Large intestine (tissue), 3 donors: ENCODE results near the gene CDH20. TPM values are rescaled to one million over a fixed set of nuclear protein-coding genes. Genes with fewer than 3 reads are reported as not detected.

Experiments
- DNase-seq, 2 donors: peaks; one replicate each; pipeline versions ENCODE4 v3.0.0 to v3.0.0-alpha.2; 2013
- H3K27ac ChIP-seq: one replicate; pipeline ENCODE4 v1.5.1; 2013; ENCODE audit warnings: low read length
- H3K27me3 ChIP-seq: 2 replicates; pipeline ENCODE4 v1.6.1; 2013; ENCODE audit warnings: low read length; ENCODE audit not compliant: control insufficient read depth, insufficient read depth
- H3K36me3 ChIP-seq: 2 replicates; pipeline ENCODE4 v1.6.1; 2013; ENCODE audit warnings: low read length; ENCODE audit not compliant: control insufficient read depth, insufficient read depth
- H3K4me1 ChIP-seq: one replicate; pipeline ENCODE4 v1.6.1; 2013; ENCODE audit warnings: low read length; ENCODE audit not compliant: control insufficient read depth, insufficient read depth
- H3K4me3 ChIP-seq: one replicate; pipeline ENCODE4 v1.5.1; 2013; ENCODE audit warnings: low read length
- H3K9me3 ChIP-seq: one replicate; pipeline ENCODE4 v1.6.1; 2013; ENCODE audit warnings: mild to moderate bottlenecking, low read depth, low read length, moderate library complexity; ENCODE audit not compliant: control insufficient read depth
- WGBS: methylation state at CpG from one replicate; pipeline ENCODE4 v1.1.5; 2013; ENCODE audit warnings: low lambda C conversion rate; ENCODE audit not compliant: insufficient coverage; 5-methylcytosine and 5-hydroxymethylcytosine counted together
- polyA plus RNA-seq: library from polyadenylated mRNA; unstranded; fragments of 120-200 nt; gene quantifications from one replicate; pipeline ENCODE4 v1.2.1, GENCODE V29; 2013

The CDH20 gene
- polyA plus RNA-seq, 1 donor: 0.22 TPM

DNA sequence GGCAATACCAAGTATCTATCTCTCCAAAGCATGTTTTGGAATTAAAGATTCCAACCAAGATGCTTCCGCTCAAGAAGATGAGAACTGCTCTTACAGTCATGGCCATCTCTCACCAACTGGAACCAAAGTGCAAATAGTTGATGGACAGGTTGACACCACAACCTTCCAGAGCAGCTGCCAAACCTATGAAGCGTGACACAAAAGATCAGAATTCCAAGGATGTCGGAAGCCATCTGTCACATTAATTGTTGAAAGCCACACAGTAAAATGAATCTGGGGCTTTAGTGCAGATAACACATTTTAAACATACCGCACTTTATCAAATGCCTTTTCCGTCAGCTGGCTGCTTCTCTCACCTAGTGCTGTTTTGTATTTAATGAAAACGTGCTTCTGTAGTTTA lies 195.7 kb downstream of the CDH20 start:
- no peaks in the 10 kb centered on the region for H3K27me3 ChIP-seq
- H3K4me3 ChIP-seq: no peak overlapping the region
- no peaks in the 10 kb centered on the region for H3K36me3 ChIP-seq
- DNase-seq: no peak
- no peaks in the 10 kb centered on the region for H3K4me1 ChIP-seq
- WGBS: 64% methylated on average over 4 of the region's 6 CpGs
- H3K27ac ChIP-seq: no peak overlapping the region
- no peaks in the 10 kb centered on the region for H3K9me3 ChIP-seq

DNA sequence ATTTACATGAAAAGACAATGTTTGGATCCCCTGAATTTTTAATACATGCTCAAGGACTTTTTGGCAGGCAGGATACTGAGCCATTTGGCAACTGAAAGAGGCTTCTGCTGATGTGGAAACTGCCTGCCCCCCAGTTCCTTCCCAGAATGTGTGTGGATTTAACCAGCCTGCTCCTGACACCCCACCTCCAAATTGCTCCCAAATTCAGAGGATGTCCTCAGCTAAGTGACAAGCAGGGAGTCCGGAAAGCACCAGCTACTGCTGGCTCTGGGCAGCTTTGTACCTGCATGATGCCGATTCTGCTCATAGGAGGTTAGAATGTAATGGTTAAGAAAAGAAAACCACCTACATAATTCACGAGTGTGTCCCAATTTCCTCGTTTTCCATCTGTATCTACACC lies 197.5 kb downstream of the CDH20 start:
- Histone ChIP-seq H3K27me3 (no peaks in the 10 kb centered on the region), H3K4me3 (no peak overlapping the region), H3K4me1 (no peaks in the 10 kb centered on the region), H3K36me3 (no peaks in the 10 kb centered on the region), H3K9me3 (no peaks in the 10 kb centered on the region), H3K27ac (no peak overlapping the region)
- DNase-seq: no peak
- whole genome bisulfite sequencing: no CpG with 5 or more reads among the region's 4 CpGs

DNA sequence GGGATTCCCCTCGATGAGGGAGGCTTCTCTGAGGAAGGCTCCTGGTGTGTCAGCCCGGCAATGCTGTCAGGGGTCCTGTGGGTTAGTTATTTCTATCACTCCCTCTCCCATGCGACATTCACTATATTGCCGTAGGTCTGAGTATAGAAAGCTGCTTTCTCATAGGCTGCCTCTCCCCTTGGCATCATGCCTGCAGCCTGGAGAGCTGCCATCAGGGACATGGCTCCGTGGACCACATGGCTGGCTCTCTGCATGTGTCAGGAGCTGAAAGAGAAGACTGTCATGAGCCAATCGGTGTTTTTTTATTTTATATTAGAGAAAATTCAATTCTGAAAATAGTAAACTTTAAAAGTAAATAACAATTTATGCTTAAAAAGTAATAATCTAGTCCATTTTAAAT lies 198.0 kb downstream of the CDH20 start:
- WGBS: no CpG with 5 or more reads among the region's 6 CpGs
- H3K36me3 ChIP-seq: no peaks in the 10 kb centered on the region
- no peaks in the 10 kb centered on the region for H3K27me3 ChIP-seq
- H3K4me3 ChIP-seq: no peak overlapping the region
- H3K4me1 ChIP-seq: no peaks in the 10 kb centered on the region
- no peak for DNase-seq
- H3K9me3 ChIP-seq: no peaks in the 10 kb centered on the region
- H3K27ac ChIP-seq: no peak overlapping the region

DNA sequence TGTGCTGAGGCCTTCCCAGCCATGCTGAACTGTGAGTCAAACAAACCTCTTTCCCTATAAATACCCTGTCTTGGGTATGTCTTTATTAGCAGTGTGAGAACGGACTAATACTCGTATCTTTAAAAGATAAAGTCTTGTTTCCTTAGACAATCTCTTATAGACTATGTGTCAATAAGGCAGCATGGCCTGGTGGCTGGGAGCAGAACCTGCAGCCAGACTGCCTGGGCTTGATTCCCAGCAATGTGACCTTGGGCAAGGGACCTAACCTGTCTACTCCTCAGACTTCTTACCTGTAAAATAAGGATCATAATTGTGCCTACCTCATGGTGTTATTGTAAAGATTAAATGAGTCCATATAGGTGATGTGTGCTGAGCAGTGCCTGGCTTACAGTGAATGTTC lies 198.7 kb downstream of the CDH20 start:
- DNase-seq: no peak
- no peaks in the 10 kb centered on the region for H3K9me3 ChIP-seq
- H3K27me3 ChIP-seq: no peaks in the 10 kb centered on the region
- H3K36me3 ChIP-seq: no peaks in the 10 kb centered on the region
- H3K27ac ChIP-seq: no peak overlapping the region
- H3K4me3 ChIP-seq: no peak overlapping the region
- H3K4me1 ChIP-seq: no peaks in the 10 kb centered on the region
- 18% methylated on average over 2 of the region's 2 CpGs for WGBS

DNA sequence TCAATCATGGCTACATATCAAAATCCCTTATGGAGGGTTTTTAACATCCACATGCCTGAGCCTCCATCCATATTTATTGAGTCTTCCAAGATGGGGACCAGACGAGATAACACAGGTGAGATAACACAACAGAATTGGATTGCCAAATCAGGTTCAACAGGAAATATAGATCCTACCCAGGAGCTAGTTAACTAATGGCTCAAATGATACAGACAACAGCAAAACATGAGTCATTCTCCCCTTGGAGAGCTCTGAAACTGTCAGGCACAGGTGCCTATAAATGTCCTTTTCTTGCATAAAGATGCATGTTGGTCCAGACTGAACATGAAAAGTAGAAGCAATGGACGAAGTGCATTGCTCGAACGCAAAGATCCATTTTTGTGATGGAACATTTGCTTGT lies 202.2 kb downstream of the CDH20 start:
- Histone ChIP-seq H3K4me3 (no peak overlapping the region), H3K36me3 (no peaks in the 10 kb centered on the region), H3K27ac (no peak overlapping the region), H3K4me1 (no peaks in the 10 kb centered on the region), H3K9me3 (no peaks in the 10 kb centered on the region), H3K27me3 (peaks cover 2% of the 10 kb centered on the region)
- WGBS: 93% methylated on average over 3 of the region's 4 CpGs
- DNase-seq: no peak

DNA sequence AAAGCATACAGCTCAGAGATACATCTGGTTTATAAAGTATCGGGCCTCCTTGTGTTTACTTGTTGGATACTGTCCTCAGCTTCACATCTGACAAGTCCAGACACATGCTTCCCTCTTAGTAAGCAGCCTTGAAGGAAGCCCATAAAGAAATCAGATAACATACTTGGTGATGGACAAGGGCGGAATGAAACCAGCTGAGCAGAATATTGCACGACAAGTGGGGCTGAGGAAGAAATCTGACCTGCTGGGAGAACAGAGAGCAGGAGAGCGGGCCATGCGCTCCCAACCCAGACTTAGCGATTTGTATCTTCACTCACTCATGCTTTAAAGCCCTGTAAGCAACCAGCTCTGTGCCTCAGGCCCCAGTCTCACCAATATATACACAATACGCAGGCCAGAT lies 208.4 kb downstream of the CDH20 start:
- DNase-seq: no peak
- H3K27me3 ChIP-seq: peaks cover 2% of the 10 kb centered on the region
- no peaks in the 10 kb centered on the region for H3K9me3 ChIP-seq
- H3K27ac ChIP-seq: no peak overlapping the region
- H3K36me3 ChIP-seq: no peaks in the 10 kb centered on the region
- 83% methylated on average over 3 of the region's 7 CpGs for WGBS
- no peaks in the 10 kb centered on the region for H3K4me1 ChIP-seq
- H3K4me3 ChIP-seq: no peak overlapping the region

DNA sequence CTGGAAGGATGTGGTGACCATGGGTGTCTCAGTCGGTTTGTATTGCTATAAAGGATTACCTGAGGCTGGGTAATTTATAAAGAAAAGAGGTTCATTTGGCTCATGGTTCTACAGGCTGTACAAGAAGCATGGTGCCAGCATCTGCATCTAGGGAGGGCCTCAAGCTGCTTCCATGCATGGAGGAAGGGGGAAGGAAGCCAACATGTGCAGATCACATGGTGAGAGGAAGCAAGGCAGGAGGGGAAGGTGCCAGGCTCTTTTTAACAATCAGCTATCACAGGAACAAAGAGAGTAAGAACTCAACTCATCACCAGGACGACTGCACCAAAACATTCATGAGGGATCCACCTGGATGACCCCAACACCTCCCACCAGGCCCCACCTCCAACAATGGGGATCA lies 209.4 kb downstream of the CDH20 start:
- Histone ChIP-seq H3K4me3 (no peak overlapping the region), H3K27me3 (peaks cover 2% of the 10 kb centered on the region), H3K36me3 (no peaks in the 10 kb centered on the region), H3K27ac (no peak overlapping the region), H3K4me1 (no peaks in the 10 kb centered on the region), H3K9me3 (no peaks in the 10 kb centered on the region)
- no peak for DNase-seq
- no CpG with 5 or more reads among the region's 2 CpGs for WGBS

DNA sequence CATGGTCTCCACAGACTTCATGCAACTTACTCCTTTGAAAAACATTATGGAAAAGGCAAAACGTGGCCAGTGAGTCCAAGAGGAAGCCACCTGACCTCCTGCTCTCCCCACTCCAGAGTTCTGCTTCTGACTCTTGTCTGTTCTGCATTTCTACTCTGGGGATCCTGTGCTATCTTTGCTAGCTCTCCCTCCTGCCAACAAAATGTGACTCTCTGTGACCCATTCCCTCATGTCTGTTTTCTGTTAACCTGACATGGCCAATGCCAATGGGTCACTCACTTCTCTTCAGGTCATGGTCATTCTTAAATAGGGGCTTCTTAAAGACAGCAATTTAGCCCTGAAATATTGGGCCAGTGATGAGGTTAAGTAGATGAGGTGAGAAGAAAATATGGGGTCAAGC lies 210.3 kb downstream of the CDH20 start:
- no peak overlapping the region for H3K4me3 ChIP-seq
- no peak overlapping the region for H3K27ac ChIP-seq
- no peaks in the 10 kb centered on the region for H3K9me3 ChIP-seq
- H3K27me3 ChIP-seq: no peaks in the 10 kb centered on the region
- no peaks in the 10 kb centered on the region for H3K36me3 ChIP-seq
- H3K4me1 ChIP-seq: no peaks in the 10 kb centered on the region
- no peak for DNase-seq
- WGBS: no CpG with 5 or more reads among the region's 1 CpG

DNA sequence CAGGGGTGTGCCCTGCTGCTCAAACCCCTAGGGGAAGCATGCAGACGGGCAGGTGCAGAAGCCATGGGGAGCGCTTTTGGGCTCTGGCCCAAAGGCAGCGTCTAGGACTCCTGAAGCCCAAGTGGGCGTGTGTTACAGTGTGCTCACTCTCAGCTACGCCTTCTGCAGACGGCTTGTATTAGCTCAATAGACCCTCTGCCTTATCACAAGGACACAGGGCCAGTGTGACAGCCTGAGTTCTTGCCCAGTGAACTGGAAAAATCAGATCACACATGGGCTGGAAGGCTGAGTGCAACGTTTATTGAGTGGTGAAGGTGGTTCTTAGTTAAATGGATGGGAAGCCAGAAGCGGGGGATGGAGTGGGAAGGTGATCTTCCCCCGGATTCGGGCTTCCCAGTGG lies 210.9 kb downstream of the CDH20 start:
- no peak overlapping the region for H3K27ac ChIP-seq
- no peaks in the 10 kb centered on the region for H3K4me1 ChIP-seq
- no peak overlapping the region for H3K4me3 ChIP-seq
- no peak for DNase-seq
- H3K27me3 ChIP-seq: no peaks in the 10 kb centered on the region
- WGBS: 20% methylated on average over 1 of the region's 10 CpGs
- H3K9me3 ChIP-seq: no peaks in the 10 kb centered on the region
- H3K36me3 ChIP-seq: no peaks in the 10 kb centered on the region

DNA sequence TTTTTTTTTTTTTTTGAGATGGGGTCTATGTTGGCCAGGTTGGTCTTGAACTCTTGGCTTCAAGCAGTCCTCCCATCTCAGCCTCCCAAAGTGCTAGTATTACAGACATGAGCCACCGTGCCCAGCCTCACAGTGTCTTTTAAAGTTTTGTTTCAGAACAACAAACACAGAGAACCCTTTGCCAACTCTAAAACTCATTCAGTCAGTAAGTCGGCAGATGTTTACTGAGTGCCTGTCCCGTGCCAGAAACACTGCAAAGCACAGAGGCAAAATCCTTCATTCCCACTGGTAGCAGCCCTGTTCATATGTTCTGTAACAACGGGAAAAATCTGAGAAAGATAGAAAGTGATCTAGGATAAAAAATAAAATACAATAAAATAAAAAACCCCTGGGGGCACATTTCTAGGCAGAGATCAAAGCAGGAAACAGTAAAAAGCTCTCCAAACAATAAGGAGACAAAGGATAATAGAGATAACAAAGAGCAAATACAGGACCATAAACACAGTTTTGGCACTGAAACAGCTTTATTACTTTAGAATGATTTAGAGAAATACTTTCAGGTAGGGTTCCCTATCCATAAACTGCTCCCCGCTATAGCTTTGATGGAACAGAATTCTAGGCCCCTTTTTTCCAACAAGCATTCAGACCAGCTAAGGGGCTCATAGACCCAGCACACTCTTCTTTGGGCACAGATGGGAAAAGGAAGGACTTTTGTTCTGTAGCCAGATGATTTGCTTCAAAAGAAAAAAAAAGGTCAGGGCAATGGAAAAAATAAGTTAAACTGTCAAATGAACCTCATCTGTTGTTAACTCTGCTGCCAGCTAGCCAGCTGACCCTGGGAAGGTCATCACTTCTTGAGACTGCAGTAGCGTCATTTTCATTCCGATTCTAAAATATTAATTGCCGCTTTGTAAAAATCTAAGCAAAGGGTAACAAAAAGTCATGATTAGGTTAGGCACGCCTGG lies 212.3 kb downstream of the CDH20 start:
- no peaks in the 10 kb centered on the region for H3K9me3 ChIP-seq
- H3K36me3 ChIP-seq: no peaks in the 10 kb centered on the region
- H3K27me3 ChIP-seq: no peaks in the 10 kb centered on the region
- no peak overlapping the region for H3K4me3 ChIP-seq
- WGBS: 60% methylated on average over 5 of the region's 9 CpGs
- no peak overlapping the region for H3K27ac ChIP-seq
- DNase-seq: no peak
- H3K4me1 ChIP-seq: no peaks in the 10 kb centered on the region

DNA sequence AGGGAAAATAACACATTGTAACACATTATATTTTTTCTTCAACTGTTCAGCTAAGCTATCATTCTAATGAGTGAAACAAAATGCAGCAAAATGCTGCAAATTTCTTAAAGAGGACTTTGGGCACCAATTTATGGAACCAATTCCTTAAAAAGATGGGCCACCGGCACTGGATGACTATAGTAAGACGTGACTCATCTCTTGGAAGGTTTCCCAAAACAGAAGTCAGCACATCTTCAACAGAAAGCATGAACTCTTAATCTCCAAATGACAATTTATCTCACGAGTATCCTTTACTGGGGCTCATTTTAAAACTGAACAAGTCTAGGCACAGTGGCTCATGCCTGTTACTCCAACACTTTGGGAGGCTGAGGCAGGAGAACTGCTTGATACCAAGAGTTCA lies 213.4 kb downstream of the CDH20 start:
- Histone ChIP-seq H3K27ac (no peak overlapping the region), H3K4me1 (no peaks in the 10 kb centered on the region), H3K27me3 (no peaks in the 10 kb centered on the region), H3K36me3 (no peaks in the 10 kb centered on the region), H3K9me3 (no peaks in the 10 kb centered on the region), H3K4me3 (no peak overlapping the region)
- DNase-seq: no peak
- no CpG with 5 or more reads among the region's 3 CpGs for WGBS
